ENCODE data around the gene CENPH. TPM values are rescaled to one million over a fixed set of nuclear protein-coding genes. Genes with fewer than 3 reads are reported as not detected.

The CENPH gene
- total RNA-seq, 2 experiments from 2014 or later: 97.0 to 98.6 TPM

- H3K4me3 Mint-ChIP-seq: no peak overlapping the region
- H3K9me3 Mint-ChIP-seq: no peaks in the 10 kb centered on the region
- ChIA-PET POLR2A (no interaction called here), CTCF (no interaction called here)
- intact Hi-C loops (cut with micrococcal nuclease): no loop called here
- peaks cover 7% of the 10 kb centered on the region for H3K4me1 Mint-ChIP-seq (ENCODE audit: low read depth)
- no peak for TF ChIP-seq CTCF (IDR thresholded peaks at IDR 0.05)
- H3K27ac Mint-ChIP-seq: no peak overlapping the region
- DNase-seq (no peak), ATAC-seq (no peak)
- H3K36me3 Mint-ChIP-seq (ENCODE audit: low read depth): no peaks in the 10 kb centered on the region
- no peaks in the 10 kb centered on the region for H3K27me3 Mint-ChIP-seq
These were observed 4.8 kb upstream of the CENPH start for GRCh38 chr5:69184621-69185020.

DNA sequence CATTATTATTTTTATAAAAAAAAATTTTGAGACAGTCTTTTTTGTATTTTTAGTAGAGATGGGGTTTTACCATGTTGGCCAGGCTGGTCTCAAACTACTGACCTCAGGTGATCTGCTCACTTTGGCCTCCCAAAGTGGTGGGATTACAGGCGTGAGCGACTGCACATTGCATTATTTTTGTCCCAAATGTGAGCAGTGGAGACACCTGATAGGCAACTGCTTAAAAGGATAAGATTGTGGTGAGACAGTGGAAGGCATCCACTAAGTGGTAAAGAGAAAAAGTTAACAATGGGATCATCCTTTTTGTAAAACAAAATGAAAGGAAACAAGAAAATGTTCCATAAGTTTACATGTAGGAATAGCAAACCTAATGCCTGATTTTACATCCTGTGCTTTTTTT, 2.0 kb upstream of the CENPH start:
- Mint-ChIP-seq H3K4me1 (ENCODE audit: low read depth) (peaks cover 12% of the 10 kb centered on the region), H3K27ac (no peak overlapping the region), H3K9me3 (no peaks in the 10 kb centered on the region), H3K4me3 (no peak overlapping the region), H3K27me3 (no peaks in the 10 kb centered on the region), H3K36me3 (ENCODE audit: low read depth) (peaks cover 11% of the 10 kb centered on the region)
- intact Hi-C loops (cut with micrococcal nuclease): no loop called here
- ChIA-PET CTCF (no interaction called here), POLR2A (interaction anchor here (0.6 kb wide), 1 partner anchor 576 kb away, joined by 3 read pairs; no protein-coding TSS in a partner anchor)
- DNase-seq (no peak), ATAC-seq (no peak)
- no peak for TF ChIP-seq CTCF (IDR thresholded peaks at IDR 0.05)

GRCh38 chr5:69188811-69189161, 597 bp upstream of the CENPH start:
- no peak for DNase-seq
- POLR2A ChIA-PET: interaction anchor here (0.6 to 2.3 kb wide), 7 partner anchors 22 to 181 kb away, joined by 3 to 17 read pairs (median 3); partner anchors contain the start of genes AK6, CCNB1, RAD17 and TAF9

DNA sequence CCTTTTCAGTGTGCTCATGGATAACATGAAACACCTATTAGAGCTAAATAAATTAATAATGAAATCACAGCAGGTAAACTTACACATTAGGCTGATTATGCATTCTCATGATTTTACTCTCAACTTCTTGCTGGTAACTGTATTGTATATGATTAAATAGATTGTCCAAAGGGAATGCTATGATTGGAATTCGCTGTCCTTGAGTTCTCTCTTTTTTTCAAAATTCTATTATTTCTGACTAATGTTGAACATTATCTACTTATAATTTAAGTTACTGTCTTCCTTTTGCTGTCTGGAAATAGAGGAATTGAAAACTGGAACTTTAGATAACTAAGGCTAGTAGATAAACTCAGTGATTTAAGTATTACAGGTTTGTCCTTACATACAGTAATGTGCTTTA, 13.1 kb downstream of the CENPH start:
- H3K4me3 Mint-ChIP-seq: no peak overlapping the region
- no peak for ATAC-seq
- H3K27ac Mint-ChIP-seq: no peak overlapping the region
- ChIA-PET POLR2A (interaction anchor here (1.5 kb wide), 1 partner anchor 9 kb away, joined by 3 read pairs; no protein-coding TSS in a partner anchor), CTCF (interaction anchor here (1.3 kb wide), 1 partner anchor 11 kb away, joined by 3 read pairs; no protein-coding TSS in a partner anchor)
- H3K4me1 Mint-ChIP-seq (ENCODE audit: low read depth): no peaks in the 10 kb centered on the region
- H3K9me3 Mint-ChIP-seq: no peaks in the 10 kb centered on the region
- H3K27me3 Mint-ChIP-seq: no peaks in the 10 kb centered on the region
- no peak for DNase-seq
- intact Hi-C loops (cut with micrococcal nuclease): no loop called here
- H3K36me3 Mint-ChIP-seq (ENCODE audit: low read depth): peaks cover 35% of the 10 kb centered on the region
- TF ChIP-seq CTCF (IDR thresholded peaks at IDR 0.05): no peak

More at GRCh38 chr5:69188811-69189161, 597 bp upstream of the CENPH start:
- H3K4me1 Mint-ChIP-seq (ENCODE audit: low read depth): peaks cover 12% of the 10 kb centered on the region
- no peaks in the 10 kb centered on the region for H3K27me3 Mint-ChIP-seq
- no peak for TF ChIP-seq CTCF (IDR thresholded peaks at IDR 0.05)
- no peak for ATAC-seq
- H3K27ac Mint-ChIP-seq: peak overlapping the region; percentile 98
- H3K36me3 Mint-ChIP-seq (ENCODE audit: low read depth): peaks cover 17% of the 10 kb centered on the region
- H3K4me3 Mint-ChIP-seq: peak overlapping the region; percentile 98
- H3K9me3 Mint-ChIP-seq: no peaks in the 10 kb centered on the region
- CTCF ChIA-PET: interaction anchor here (1.0 to 2.4 kb wide), 2 partner anchors 19 to 95 kb away, joined by 3 to 21 read pairs; partner anchors contain the start of gene SLC30A5
- intact Hi-C loops (cut with micrococcal nuclease): no loop called here

DNA sequence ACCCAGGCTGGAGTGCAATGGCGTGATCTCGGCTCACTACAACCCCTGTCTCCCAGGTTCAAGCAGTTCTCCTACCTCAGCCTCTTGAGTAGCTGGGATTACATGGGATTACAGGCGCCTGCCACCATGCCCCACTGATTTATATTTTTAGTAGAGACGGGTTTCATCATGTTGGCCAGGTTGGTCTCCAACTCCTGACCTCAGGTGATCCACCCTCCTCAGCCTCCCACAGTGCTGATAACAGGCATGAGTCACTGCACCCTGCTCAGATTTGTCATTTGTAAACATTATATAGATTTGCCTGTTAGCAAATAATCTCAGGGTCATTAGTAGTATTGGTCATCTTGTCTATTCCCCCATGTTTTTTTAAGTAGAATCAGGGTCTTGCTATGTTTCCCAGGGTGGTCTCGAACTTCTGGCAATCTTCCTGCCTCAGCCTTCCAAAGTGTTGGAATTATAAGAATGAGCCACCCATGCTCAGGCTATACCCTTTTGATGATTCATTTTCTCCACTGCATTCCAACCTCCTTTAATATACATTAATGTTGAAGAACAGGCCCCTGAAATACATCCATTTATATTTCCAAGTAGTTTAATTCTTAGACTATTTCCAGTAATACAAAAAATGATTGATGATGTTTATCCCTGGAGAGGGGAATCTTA, 17.3 kb downstream of the CENPH start:
- Mint-ChIP-seq H3K4me1 (ENCODE audit: low read depth) (no peaks in the 10 kb centered on the region), H3K27ac (no peak overlapping the region), H3K36me3 (ENCODE audit: low read depth) (peaks cover 24% of the 10 kb centered on the region), H3K9me3 (no peaks in the 10 kb centered on the region), H3K27me3 (no peaks in the 10 kb centered on the region), H3K4me3 (no peak overlapping the region)
- ChIA-PET POLR2A (no interaction called here), CTCF (no interaction called here)
- intact Hi-C loops (cut with micrococcal nuclease): no loop called here
- TF ChIP-seq CTCF (IDR thresholded peaks at IDR 0.05): no peak
- no peak for DNase-seq
- ATAC-seq: no peak

Data from activated CD8-positive, alpha-beta T cell treated with anti-CD3 and anti-CD28 coated beads for 36 hours (primary cell).